HCT116 (cell line): ENCODE measurements around the gene TRAF2. TPM values are rescaled to one million over a fixed set of nuclear protein-coding genes. Genes with fewer than 3 reads are reported as not detected.

Source experiments
- ATAC-seq: fragments of 200-7000 bp; cut with Tn5 transposase; 2 replicates; pipeline ENCODE4 v1.9.1; 2020; ENCODE audit warnings: mild to moderate bottlenecking, moderate library complexity
- BruUV-seq: library from RNA; stranded (reverse); fragments of 400-500 nt; replicated peaks from 2 replicates; lab custom pipeline; 2021; lab: Mats Ljungman, UMichigan
- CTCF ChIA-PET: fragments of 300-600 bp; sonication (Branson Sonifier 250); formaldehyde crosslinking; loops from one replicate; lab custom pipeline; 2021; ENCODE audit warnings: antibody characterized with exemption; lab: Charles Lee
- POLR2A ChIA-PET: fragments of 300-600, 350-600 bp; sonication (Branson Sonifier 250); formaldehyde crosslinking; loops from one replicate; lab custom pipeline; 2021; ENCODE audit warnings: antibody characterized with exemption; lab: Charles Lee
- RAD21 ChIA-PET, 2 experiments: fragments of 300-600 bp; sonication (Branson Sonifier 250); formaldehyde crosslinking; loops; one replicate each; lab custom pipeline; 2023; ENCODE audit warnings: low total read pairs in 2 of 2; ENCODE audit not compliant: uncharacterized antibody in 2 of 2, unreplicated experiment in 2 of 2, low non-redundant PET in 1 of 2; lab: Charles Lee
- DNase-seq: peaks from one replicate; pipeline ENCODE4 v3.0.0-alpha.2; 2010; ENCODE audit warnings: low read depth, low spot score
- H2AFZ ChIP-seq: fragments of 200-600 bp; shearing (Covaris generic), sonication (generic); 2 replicates; pipeline ENCODE4 v1.6.1; 2017; ENCODE audit warnings: low read depth, mixed run types, mixed read lengths, antibody characterized with exemption, low read length; ENCODE audit not compliant: poor library complexity, severe bottlenecking
- H3K27ac ChIP-seq: 2 replicates; pipeline ENCODE4 v1.5.1; 2012; ENCODE audit warnings: low read depth, low read length
- H3K27me3 ChIP-seq: fragments of 200-600 bp; sonication (generic); 2 replicates; pipeline ENCODE4 v1.6.1; 2016; ENCODE audit warnings: mixed run types, low read length, mixed read lengths; ENCODE audit not compliant: insufficient read depth
- H3K36me3 ChIP-seq, 2 experiments: fragments of 200-500 bp in 1 of 2; fragments of 200-600 bp in 1 of 2; sonication (Bioruptor generic) in 1 of 2; sonication (generic) in 1 of 2; 2 replicates each; pipeline versions ENCODE4 v1.5.1 to v1.6.1; 2014 to 2016; ENCODE audit warnings: low read length in 2 of 2, inconsistent platforms in 1 of 2, mixed read lengths in 1 of 2, mixed run types in 1 of 2; ENCODE audit not compliant: insufficient read depth in 2 of 2, control insufficient read depth in 1 of 2
- H3K4me1 ChIP-seq, 2 experiments: fragments of 200-600 bp in 1 of 2; sonication (generic) in 1 of 2; 2 replicates each; pipeline versions ENCODE4 v1.5.1 to v1.6.1; 2012 to 2017; ENCODE audit warnings: low read length in 2 of 2, inconsistent platforms in 1 of 2, mild to moderate bottlenecking in 1 of 2, mixed read lengths in 1 of 2, mixed run types in 1 of 2, moderate library complexity in 1 of 2; ENCODE audit not compliant: insufficient read depth in 2 of 2, control insufficient read depth in 1 of 2
- H3K4me2 ChIP-seq: fragments of 200-600 bp; sonication (generic); 2 replicates; pipeline ENCODE4 v1.6.1; 2017; ENCODE audit warnings: mixed run types, low read length, mixed read lengths
- H3K4me3 ChIP-seq, 2 experiments: fragments of 200-600 bp in 1 of 2; sonication (generic) in 1 of 2; replicated peaks in 1 of 2; 2 replicates each; pipeline ENCODE4 v1.5.1; 2011 to 2016; ENCODE audit warnings: low read length in 2 of 2, control low read depth in 1 of 2, low read depth in 1 of 2, mild to moderate bottlenecking in 1 of 2, mixed read lengths in 1 of 2, mixed run types in 1 of 2
- H3K79me2 ChIP-seq: fragments of 200-600 bp; sonication (generic); 2 replicates; pipeline ENCODE4 v1.6.1; 2017; ENCODE audit warnings: mild to moderate bottlenecking, mixed run types, low read length, moderate library complexity, mixed read lengths; ENCODE audit not compliant: insufficient read depth
- H3K9ac ChIP-seq: fragments of 200-600 bp; sonication (generic); 2 replicates; pipeline ENCODE4 v1.6.1; 2016; ENCODE audit warnings: low read length, mixed read lengths
- H3K9me2 ChIP-seq: fragments of 200-600 bp; sonication (generic), shearing (Covaris generic); 2 replicates; pipeline ENCODE4 v1.6.1; 2017; ENCODE audit warnings: mixed run types, mild to moderate bottlenecking, moderate library complexity; ENCODE audit not compliant: insufficient read depth
- H3K9me3 ChIP-seq, 2 experiments: fragments of 200-500 bp in 1 of 2; fragments of 200-600 bp in 1 of 2; sonication (Bioruptor generic) in 1 of 2; sonication (generic) in 1 of 2; 2 replicates each; pipeline ENCODE4 v1.6.1; 2014 to 2017; ENCODE audit warnings: low read length in 2 of 2, mixed read lengths in 2 of 2, inconsistent platforms in 1 of 2, low read depth in 1 of 2, mild to moderate bottlenecking in 1 of 2, mixed run types in 1 of 2, moderate library complexity in 1 of 2; ENCODE audit not compliant: control insufficient read depth in 1 of 2, insufficient read depth in 1 of 2
- H4K20me1 ChIP-seq: fragments of 200-600 bp; sonication (generic), shearing (Covaris generic); 2 replicates; pipeline ENCODE4 v1.6.1; 2017; ENCODE audit warnings: mixed run types, mild to moderate bottlenecking, moderate library complexity; ENCODE audit not compliant: insufficient read depth
- CBX3 ChIP-seq: IDR thresholded peaks from 2 replicates; pipeline ENCODE4 v1.6.1; 2012; ENCODE audit warnings: low read depth
- CEBPB ChIP-seq: IDR thresholded peaks from 2 replicates; pipeline ENCODE4 v1.6.1; 2012; ENCODE audit warnings: low read depth
- EZH2 ChIP-seq: fragments of 200-600 bp; sonication (generic); IDR thresholded peaks from 2 replicates; pipeline ENCODE4 v1.6.1; 2017; ENCODE audit warnings: antibody characterized with exemption, mixed run types
- FOSL1 ChIP-seq: IDR thresholded peaks from 2 replicates; pipeline ENCODE4 v1.6.1; 2012; ENCODE audit warnings: low read depth
- RAD21 ChIP-seq: IDR thresholded peaks from 2 replicates; pipeline ENCODE4 v1.6.1; 2012; ENCODE audit warnings: low read depth, mild to moderate bottlenecking
- SRF ChIP-seq: IDR thresholded peaks from 2 replicates; pipeline ENCODE4 v1.6.1; 2012; ENCODE audit warnings: low read depth
- YY1 ChIP-seq: IDR thresholded peaks from 2 replicates; pipeline ENCODE4 v1.6.1; 2011; ENCODE audit warnings: low read length, low read depth, moderate library complexity, mild to moderate bottlenecking; ENCODE audit not compliant: insufficient replicate concordance; ENCODE audit errors: extremely low read depth
- ZFX ChIP-seq: fragments of 450-650 bp; IDR thresholded peaks from 2 replicates; pipeline ENCODE4 v1.6.1; 2017
- intact Hi-C: fragments of 100-400 bp; cut with micrococcal nuclease; formaldehyde crosslinking; loops from 2 replicates; pipeline ENCODE4 v1.10.0; 2022
- total RNA-seq: library from RNA; stranded (reverse); gene quantifications from one replicate; pipeline ENCODE4 v1.2.1, GENCODE V29; 2021; ENCODE audit not compliant: unreplicated experiment
- TF ChIP-seq, protein P1 (sequence below): IDR thresholded peaks from 2 replicates; pipeline ENCODE4 v1.6.1; 2012
- TF ChIP-seq, protein P2 (sequence below), 3 experiments: fragments of 200-600 bp in 1 of 3; sonication (generic) in 1 of 3; IDR thresholded peaks in 2 of 3; conservative IDR thresholded peaks in 1 of 3; 2 replicates each; pipeline ENCODE4 v1.5.1; 2012 to 2017; ENCODE audit warnings: low read depth in 2 of 3, low read length in 2 of 3, antibody characterized with exemption in 1 of 3, borderline replicate concordance in 1 of 3, control low read depth in 1 of 3, mild to moderate bottlenecking in 1 of 3, mixed read lengths in 1 of 3, mixed run types in 1 of 3, moderate library complexity in 1 of 3; ENCODE audit not compliant: insufficient read depth in 1 of 3
- TF ChIP-seq, protein P3 (sequence below): IDR thresholded peaks from 2 replicates; pipeline ENCODE4 v1.6.1; 2012

Gene TRAF2
- total RNA-seq, 1 experiment from 2014 or later = 28.4 TPM

DNA sequence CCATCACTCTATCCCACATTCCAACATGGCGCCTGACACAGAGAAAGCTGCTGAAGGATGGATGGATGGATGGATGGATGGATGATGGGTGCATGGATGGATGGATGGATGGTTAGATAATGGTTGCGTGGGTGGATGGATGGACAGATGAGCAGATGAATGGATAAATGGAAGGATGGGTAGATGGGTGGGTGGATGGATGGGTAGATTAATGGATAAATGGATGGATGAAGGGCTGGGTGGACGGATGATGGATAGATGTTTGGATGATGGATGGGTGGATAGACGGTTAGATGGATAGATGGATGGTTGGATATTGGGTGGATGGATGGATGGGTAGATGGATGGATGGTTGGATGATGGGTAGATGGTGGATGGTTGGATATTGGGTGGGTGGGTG, 70.3 kb downstream of the TRAF2 start:
- TF ChIP-seq CEBPB (no peak), EZH2 (no peak), SRF (no peak), FOSL1 (no peak), ZFX (no peak), RAD21 (no peak), CBX3 (no peak), YY1 (no peak)
- TF ChIP-seq, protein P1, sequence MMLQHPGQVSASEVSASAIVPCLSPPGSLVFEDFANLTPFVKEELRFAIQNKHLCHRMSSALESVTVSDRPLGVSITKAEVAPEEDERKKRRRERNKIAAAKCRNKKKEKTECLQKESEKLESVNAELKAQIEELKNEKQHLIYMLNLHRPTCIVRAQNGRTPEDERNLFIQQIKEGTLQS = no peak
- TF ChIP-seq, protein P2, sequence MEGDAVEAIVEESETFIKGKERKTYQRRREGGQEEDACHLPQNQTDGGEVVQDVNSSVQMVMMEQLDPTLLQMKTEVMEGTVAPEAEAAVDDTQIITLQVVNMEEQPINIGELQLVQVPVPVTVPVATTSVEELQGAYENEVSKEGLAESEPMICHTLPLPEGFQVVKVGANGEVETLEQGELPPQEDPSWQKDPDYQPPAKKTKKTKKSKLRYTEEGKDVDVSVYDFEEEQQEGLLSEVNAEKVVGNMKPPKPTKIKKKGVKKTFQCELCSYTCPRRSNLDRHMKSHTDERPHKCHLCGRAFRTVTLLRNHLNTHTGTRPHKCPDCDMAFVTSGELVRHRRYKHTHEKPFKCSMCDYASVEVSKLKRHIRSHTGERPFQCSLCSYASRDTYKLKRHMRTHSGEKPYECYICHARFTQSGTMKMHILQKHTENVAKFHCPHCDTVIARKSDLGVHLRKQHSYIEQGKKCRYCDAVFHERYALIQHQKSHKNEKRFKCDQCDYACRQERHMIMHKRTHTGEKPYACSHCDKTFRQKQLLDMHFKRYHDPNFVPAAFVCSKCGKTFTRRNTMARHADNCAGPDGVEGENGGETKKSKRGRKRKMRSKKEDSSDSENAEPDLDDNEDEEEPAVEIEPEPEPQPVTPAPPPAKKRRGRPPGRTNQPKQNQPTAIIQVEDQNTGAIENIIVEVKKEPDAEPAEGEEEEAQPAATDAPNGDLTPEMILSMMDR (IDR thresholded peaks at IDR 0.05 in 2 of 3, conservative IDR thresholded peaks at IDR 0.05 in 1 of 3; ENCODE audit: borderline replicate concordance in 1 of 3, insufficient read depth in 1 of 3, low read depth in 2 of 3, low read length in 2 of 3) = no peak
- TF ChIP-seq, protein P3, sequence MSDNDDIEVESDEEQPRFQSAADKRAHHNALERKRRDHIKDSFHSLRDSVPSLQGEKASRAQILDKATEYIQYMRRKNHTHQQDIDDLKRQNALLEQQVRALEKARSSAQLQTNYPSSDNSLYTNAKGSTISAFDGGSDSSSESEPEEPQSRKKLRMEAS = no peak
- TF ChIP-seq, all 23 proteins: peak for 0
- H3K36me3 ChIP-seq = no peaks in the 10 kb centered on the region
- no peaks in the 10 kb centered on the region for H3K79me2 ChIP-seq
- no peaks in the 10 kb centered on the region for H4K20me1 ChIP-seq
- H3K27me3 ChIP-seq = no peaks in the 10 kb centered on the region
- H3K9me2 ChIP-seq = no peaks in the 10 kb centered on the region
- no peak overlapping the region for H3K4me2 ChIP-seq
- H3K9ac ChIP-seq = no peak overlapping the region
- CTCF ChIA-PET = no interaction called here
- POLR2A ChIA-PET = no interaction called here
- H2AFZ ChIP-seq = no peak overlapping the region
- H3K4me1 ChIP-seq = no peaks in the 10 kb centered on the region
- H3K4me3 ChIP-seq = no peak overlapping the region
- ATAC-seq = no peak
- no TSS peak for BruUV-seq
- no peaks in the 10 kb centered on the region for H3K9me3 ChIP-seq
- H3K27ac ChIP-seq = no peak overlapping the region
- RAD21 ChIA-PET = no interaction called here
- intact Hi-C loops = no loop called here
- DNase-seq = no peak
